Duodenal mucosa (tissue), 2 donors: Measurements from ENCODE around the gene PHC1.
"Not testable (repeated sequence)": the region's sequence is repeated elsewhere in the genome, so short reads cannot be mapped to it uniquely, and the experiment has no call there.

ENCODE experiments used
- H3K27ac ChIP-seq: one replicate; pipeline ENCODE4 v1.7.0; 2013; ENCODE audit warnings: low read depth, low read length
- H3K27me3 ChIP-seq, 2 donors: one replicate each; pipeline ENCODE4 v1.7.0; 2013; ENCODE audit warnings: low read length in 2 of 2, control low read depth in 1 of 2; ENCODE audit not compliant: insufficient read depth in 2 of 2, control insufficient read depth in 1 of 2
- H3K36me3 ChIP-seq, 2 donors: one replicate each; pipeline ENCODE4 v1.7.0; 2013; ENCODE audit warnings: low read length in 2 of 2, control low read depth in 1 of 2; ENCODE audit not compliant: insufficient read depth in 2 of 2, control insufficient read depth in 1 of 2
- H3K4me1 ChIP-seq, 2 donors: one replicate each; pipeline ENCODE4 v1.7.0; 2013; ENCODE audit warnings: low read length in 2 of 2, control low read depth in 1 of 2; ENCODE audit not compliant: insufficient read depth in 2 of 2, control insufficient read depth in 1 of 2
- H3K4me3 ChIP-seq, 2 donors: one replicate each; pipeline ENCODE4 v1.7.0; 2013; ENCODE audit warnings: low read length in 2 of 2, low read depth in 1 of 2
- H3K9ac ChIP-seq, 2 donors: one replicate each; pipeline ENCODE4 v1.7.0; 2013; ENCODE audit warnings: low read length in 2 of 2, low read depth in 1 of 2
- H3K9me3 ChIP-seq, 2 donors: one replicate each; pipeline ENCODE4 v1.7.0; 2013; ENCODE audit warnings: low read length in 2 of 2, control low read depth in 1 of 2; ENCODE audit not compliant: control insufficient read depth in 1 of 2

Gene PHC1

GRCh38 chr12:8891976-8892375 is 22.3 kb upstream of the PHC1 start:
- no peaks in the 10 kb centered on the region for H3K4me1 ChIP-seq
- no peaks in the 10 kb centered on the region for H3K36me3 ChIP-seq
- no peak overlapping the region for H3K9ac ChIP-seq
- H3K9me3 ChIP-seq: no peaks in the 10 kb centered on the region
- no peak overlapping the region for H3K4me3 ChIP-seq
- H3K27me3 ChIP-seq: no peaks in the 10 kb centered on the region
- H3K27ac ChIP-seq: no peak overlapping the region

GRCh38 chr12:8894378-8894777 is 19.9 kb upstream of the PHC1 start:
- no peaks in the 10 kb centered on the region for H3K4me1 ChIP-seq
- H3K9me3 ChIP-seq: no peaks in the 10 kb centered on the region
- no peak overlapping the region for H3K9ac ChIP-seq
- no peak overlapping the region for H3K27ac ChIP-seq
- H3K4me3 ChIP-seq: no peak overlapping the region
- H3K36me3 ChIP-seq: no peaks in the 10 kb centered on the region
- no peaks in the 10 kb centered on the region for H3K27me3 ChIP-seq

- no peak overlapping the region for H3K27ac ChIP-seq
- no peak overlapping the region for H3K9ac ChIP-seq
- no peaks in the 10 kb centered on the region for H3K27me3 ChIP-seq
- H3K4me1 ChIP-seq: no peaks in the 10 kb centered on the region
- H3K36me3 ChIP-seq: no peaks in the 10 kb centered on the region
- H3K4me3 ChIP-seq: no peak overlapping the region
- H3K9me3 ChIP-seq: no peaks in the 10 kb centered on the region
These were observed 19.3 kb upstream of the PHC1 start for GRCh38 chr12:8894986-8895385.

GRCh38 chr12:8897081-8897480 is 17.2 kb upstream of the PHC1 start:
- H3K9me3 ChIP-seq: no peaks in the 10 kb centered on the region
- no peak overlapping the region for H3K9ac ChIP-seq
- no peaks in the 10 kb centered on the region for H3K4me1 ChIP-seq
- H3K27ac ChIP-seq: no peak overlapping the region
- H3K4me3 ChIP-seq: no peak overlapping the region
- no peaks in the 10 kb centered on the region for H3K36me3 ChIP-seq
- H3K27me3 ChIP-seq: no peaks in the 10 kb centered on the region

GRCh38 chr12:8899830-8900229 is 14.5 kb upstream of the PHC1 start:
- Histone ChIP-seq H3K4me3 (no peak overlapping the region), H3K27me3 (no peaks in the 10 kb centered on the region), H3K9me3 (no peaks in the 10 kb centered on the region), H3K9ac (no peak overlapping the region), H3K36me3 (no peaks in the 10 kb centered on the region), H3K4me1 (no peaks in the 10 kb centered on the region), H3K27ac (no peak overlapping the region)

GRCh38 chr12:8902703-8903102 is 11.6 kb upstream of the PHC1 start:
- H3K27ac ChIP-seq, H3K27me3 ChIP-seq, H3K9me3 ChIP-seq, H3K36me3 ChIP-seq, H3K4me1 ChIP-seq, H3K9ac ChIP-seq, H3K4me3 ChIP-seq: not testable (repeated sequence)

GRCh38 chr12:8903646-8904045 is 10.7 kb upstream of the PHC1 start:
- H3K9ac ChIP-seq: no peak overlapping the region
- H3K27me3 ChIP-seq: no peaks in the 10 kb centered on the region
- no peak overlapping the region for H3K4me3 ChIP-seq
- no peaks in the 10 kb centered on the region for H3K9me3 ChIP-seq
- no peaks in the 10 kb centered on the region for H3K36me3 ChIP-seq
- H3K4me1 ChIP-seq: no peaks in the 10 kb centered on the region
- H3K27ac ChIP-seq: no peak overlapping the region

GRCh38 chr12:8904665-8905064 is 9.6 kb upstream of the PHC1 start:
- Histone ChIP-seq H3K9ac (no peak overlapping the region), H3K27ac (no peak overlapping the region), H3K9me3 (no peaks in the 10 kb centered on the region), H3K36me3 (no peaks in the 10 kb centered on the region), H3K27me3 (no peaks in the 10 kb centered on the region), H3K4me1 (no peaks in the 10 kb centered on the region), H3K4me3 (no peak overlapping the region)

GRCh38 chr12:8905546-8905945 is 8.8 kb upstream of the PHC1 start:
- H3K36me3 ChIP-seq: no peaks in the 10 kb centered on the region

GRCh38 chr12:8906266-8907180 is 7.8 kb upstream of the PHC1 start:
- Histone ChIP-seq H3K27me3 (no peaks in the 10 kb centered on the region), H3K4me3 (no peak overlapping the region), H3K9ac (no peak overlapping the region), H3K4me1 (no peaks in the 10 kb centered on the region), H3K9me3 (no peaks in the 10 kb centered on the region), H3K27ac (no peak overlapping the region), H3K36me3 (no peaks in the 10 kb centered on the region)

More at GRCh38 chr12:8905546-8905945, 8.8 kb upstream of the PHC1 start:
- H3K27me3 ChIP-seq: no peaks in the 10 kb centered on the region
- H3K4me1 ChIP-seq: no peaks in the 10 kb centered on the region
- H3K27ac ChIP-seq: no peak overlapping the region
- H3K4me3 ChIP-seq: no peak overlapping the region
- no peak overlapping the region for H3K9ac ChIP-seq
- H3K9me3 ChIP-seq: no peaks in the 10 kb centered on the region
